GM18519 (cell line): ENCODE data around the gene PHF13.
"Not testable (repeated sequence)": the region's sequence is repeated elsewhere in the genome, so short reads cannot be mapped to it uniquely, and the experiment has no call there.

Experiments used
- ATAC-seq: cut with Tn5 transposase; IDR thresholded peaks from one replicate; pipeline ENCODE4 v1.9.1; 2021; ENCODE audit warnings: mild to moderate bottlenecking, moderate library complexity; ENCODE audit not compliant: unreplicated experiment, low FRiP score

Gene PHF13

DNA sequence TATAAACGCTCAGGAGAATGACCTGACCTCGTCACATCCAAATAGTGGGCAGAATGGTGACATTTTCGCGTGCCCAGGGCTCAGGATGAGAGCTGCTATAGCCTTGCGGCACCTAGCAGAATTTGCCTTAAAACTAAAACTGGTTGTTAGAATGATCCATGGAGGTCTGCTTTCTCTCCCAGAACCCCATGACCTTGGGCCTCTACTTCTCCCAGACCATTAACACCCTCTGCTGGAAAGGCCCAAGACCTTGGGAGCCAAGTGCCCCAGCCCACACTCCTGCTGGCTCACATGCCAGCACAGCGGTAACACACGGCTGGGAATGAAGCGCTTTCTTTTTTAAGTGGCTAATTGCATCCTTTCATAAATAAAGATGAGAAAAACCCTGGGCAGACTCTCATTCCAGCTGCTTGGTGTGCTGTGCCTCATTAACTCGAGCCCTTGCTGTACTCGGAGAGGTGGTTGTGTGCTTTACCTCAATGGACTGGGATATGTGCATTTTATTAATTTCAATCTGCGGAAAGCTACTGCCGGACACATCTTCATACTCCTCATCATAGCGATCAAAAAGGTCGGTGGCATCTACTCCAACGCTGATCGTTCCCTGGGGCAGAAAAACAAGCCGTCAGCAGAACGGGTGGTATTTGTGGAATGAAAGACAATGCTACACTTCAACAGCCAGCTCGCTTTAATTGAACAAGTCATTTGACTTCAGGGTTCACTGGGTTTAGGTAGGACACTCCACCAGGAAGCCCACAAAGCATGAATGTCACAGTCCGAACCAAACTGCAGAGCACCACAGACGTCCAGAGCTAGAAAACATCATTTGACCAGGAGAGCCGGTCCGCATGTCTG, 40.1 kb downstream of the PHF13 start:
- ATAC-seq, result no peak

DNA sequence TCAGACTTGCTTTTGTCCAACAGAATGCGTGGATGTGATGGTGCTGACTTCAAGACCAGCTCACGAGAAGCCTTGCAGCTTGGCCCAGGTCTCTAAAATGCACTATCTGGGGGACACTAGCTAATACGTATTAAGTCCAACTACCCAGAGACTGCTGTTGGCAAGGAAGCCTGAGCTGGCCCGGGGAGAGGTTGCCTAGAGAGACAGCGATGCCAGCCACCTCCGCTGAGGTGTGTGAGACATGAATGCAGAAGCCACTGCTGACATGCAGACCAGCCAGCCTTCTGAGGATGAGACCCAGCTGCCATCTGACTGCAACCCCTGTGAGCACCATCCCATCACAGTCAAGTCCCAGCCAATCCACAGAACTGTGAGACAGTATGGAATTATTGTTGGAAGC, 43.6 kb downstream of the PHF13 start:
- ATAC-seq, result no peak

DNA sequence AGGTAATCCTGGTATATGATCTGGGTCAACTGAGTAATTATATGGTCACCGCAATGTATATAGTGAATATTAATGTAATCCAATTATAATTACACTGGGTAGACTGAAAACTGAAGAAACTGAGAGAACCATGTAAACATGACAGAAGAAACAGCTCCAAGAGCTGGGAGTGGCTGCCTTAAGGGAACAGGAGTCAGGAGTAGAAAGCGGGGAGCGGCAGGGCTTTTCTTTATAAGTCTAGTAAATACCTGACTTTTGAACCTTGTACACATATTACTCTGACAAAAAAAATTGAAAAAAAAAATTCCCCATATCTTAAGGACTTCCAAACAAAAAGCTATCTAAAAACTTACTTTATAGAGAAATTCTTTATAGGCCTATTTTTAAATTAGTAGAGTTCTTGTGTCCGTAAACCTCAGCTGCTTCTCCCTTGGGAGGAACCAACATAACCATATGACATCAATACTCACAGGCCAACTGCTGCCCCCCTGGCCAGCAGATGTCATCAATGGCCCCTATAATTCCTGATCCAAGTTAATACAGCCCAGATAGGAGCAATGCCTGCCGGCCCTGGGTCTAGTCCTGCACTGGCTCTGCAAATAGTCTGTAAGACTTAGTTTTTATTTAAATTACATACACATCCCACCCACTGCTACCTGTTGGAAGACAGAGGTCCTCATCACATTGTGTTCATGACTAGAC, 45.0 kb downstream of the PHF13 start:
- ATAC-seq, result no peak

DNA sequence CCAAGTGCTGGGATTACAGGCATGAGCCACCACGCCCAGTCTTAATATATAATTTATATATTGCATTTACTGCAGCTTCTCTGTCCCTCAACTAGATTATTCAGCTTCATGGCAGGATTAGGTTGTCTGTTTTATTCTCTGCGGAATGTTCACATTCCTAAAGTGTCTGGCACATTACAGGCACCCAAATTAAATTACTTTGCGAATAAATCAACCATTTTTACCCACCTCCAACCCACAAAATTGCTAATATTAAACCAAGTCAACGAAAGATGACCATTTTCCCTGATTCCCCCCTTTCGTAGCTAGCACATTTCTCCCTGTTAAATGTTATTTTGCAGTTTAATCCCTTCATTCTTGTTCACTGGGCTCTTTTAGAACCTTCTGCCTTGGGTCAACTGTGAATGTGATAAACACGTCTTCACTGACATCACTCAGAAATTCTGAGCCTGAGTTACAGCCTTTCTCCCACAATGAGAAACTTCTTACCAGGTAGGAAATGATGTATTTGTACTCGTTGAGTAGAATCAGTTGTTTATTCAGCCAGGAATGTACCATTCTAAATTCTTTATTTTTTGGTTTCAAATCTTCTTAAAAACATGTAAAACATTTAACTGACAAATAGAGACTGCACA, 47.0 kb downstream of the PHF13 start:
- ATAC-seq, result no peak

DNA sequence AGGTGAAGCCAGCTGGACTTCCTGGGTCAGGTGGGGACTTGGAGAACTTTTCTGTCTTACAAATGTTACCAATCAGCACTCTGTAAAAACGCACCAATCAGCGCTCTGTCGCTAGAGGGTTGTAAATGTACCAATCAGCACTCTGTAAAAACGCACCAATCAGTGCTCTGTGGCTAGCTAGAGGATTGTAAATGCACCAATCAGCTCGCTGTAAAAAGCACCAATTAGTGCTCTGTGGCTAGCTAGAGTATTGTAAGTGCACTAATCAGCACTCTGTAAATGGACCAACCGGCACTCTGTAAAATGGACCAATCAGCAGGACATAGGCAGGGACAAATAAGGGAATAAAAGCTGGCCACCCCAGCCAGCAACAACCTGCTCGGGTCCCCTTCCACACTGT, 48.9 kb downstream of the PHF13 start:
- not testable (repeated sequence) for ATAC-seq

DNA sequence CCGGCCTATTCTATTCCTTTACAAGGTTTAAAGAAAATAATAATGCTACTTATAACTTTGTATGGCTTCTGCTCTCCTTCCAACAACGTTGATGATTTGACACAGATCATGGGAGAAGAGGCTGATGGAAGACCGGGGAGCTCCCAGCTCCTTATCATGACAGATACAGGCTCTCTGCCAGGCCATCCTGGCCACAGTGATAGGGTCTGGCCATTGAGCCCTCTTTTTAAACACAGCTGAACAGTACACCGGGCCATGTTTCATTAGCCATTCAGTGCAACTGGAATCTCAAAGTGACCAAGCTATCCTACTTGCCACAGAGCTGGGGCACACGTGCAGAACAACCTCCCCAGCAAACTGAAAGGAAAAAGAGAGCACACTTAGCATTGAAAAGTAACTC, 53.2 kb downstream of the PHF13 start:
- ATAC-seq, result no peak

DNA sequence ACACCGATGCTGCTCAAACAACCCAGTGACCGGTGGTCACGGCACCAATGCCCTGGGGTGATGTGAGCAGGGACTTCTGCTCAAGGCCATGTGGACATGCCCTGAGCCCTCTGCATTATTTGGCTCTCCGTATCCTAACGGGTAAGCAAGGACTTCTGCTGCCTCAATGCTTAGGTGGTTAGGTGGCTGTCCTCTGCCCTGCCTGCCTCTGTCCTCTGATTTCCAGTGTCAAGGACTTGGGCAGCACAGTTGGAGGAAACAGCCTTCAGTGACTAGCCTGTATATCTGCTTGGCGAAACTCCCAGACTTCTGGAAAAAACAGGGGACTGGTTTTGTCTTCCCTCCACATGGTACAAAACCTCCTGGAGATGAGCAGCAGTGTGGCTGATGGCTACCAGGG, 53.6 kb downstream of the PHF13 start:
- ATAC-seq, result no peak

DNA sequence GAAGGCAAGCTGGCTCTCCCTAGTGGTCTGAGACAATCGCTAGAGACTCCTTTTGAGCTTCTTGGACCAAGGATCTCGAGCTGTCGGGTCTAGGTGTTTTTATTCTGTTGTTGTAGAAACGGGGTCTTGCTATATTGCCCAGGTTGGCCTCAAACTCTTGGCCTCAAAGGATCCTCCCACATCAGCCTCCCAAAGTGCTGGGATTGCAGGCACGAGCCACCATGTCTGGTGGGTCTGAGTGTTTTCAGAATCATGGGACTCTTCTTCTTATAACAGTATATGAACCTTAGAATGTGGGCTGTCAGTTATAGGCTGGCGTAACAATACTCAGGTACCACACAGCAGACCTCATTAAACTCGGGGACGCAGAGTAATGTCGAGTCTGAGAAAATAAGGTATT, 55.0 kb downstream of the PHF13 start:
- no peak for ATAC-seq

DNA sequence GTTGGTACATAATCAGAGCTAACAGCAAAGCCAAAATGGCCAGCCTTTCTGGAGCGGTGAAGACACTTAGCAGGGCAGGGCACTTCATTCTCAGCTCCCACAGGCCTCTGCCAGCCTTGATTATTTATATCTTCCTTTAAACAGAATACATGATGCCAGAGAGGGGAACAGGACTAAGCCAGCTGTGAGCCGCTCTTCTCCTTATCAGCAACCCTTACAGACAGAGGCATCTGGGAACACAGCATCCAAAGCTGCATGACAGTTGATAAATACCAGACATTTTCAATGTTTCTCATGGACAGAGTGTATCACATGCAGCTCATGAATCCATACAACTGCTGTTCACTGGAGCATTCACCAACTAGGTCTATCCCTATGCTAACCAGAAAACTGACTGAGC, 59.0 kb downstream of the PHF13 start:
- no peak for ATAC-seq
